GM12878 (cell line): ENCODE measurements around the gene APOL4.

Experiments
- ATF7 ChIP-seq: fragments of 450-650 bp; IDR thresholded peaks from 2 replicates; pipeline ENCODE4 v1.6.1; 2016; ENCODE audit warnings: low read depth, mild to moderate bottlenecking
- HDAC2 ChIP-seq: fragments of 200-600 bp; sonication (generic); IDR thresholded peaks from 2 replicates; pipeline ENCODE4 v1.6.1; 2017
- NR2F1 ChIP-seq: fragments of 450-650 bp; conservative IDR thresholded peaks from 2 replicates; pipeline ENCODE4 v1.6.1; 2017; ENCODE audit warnings: mild to moderate bottlenecking
- RAD51 ChIP-seq: fragments of 450-650 bp; IDR thresholded peaks from 2 replicates; pipeline ENCODE4 v1.6.1; 2016; ENCODE audit warnings: moderate library complexity, mild to moderate bottlenecking, inconsistent platforms
- SMC3 ChIP-seq: IDR thresholded peaks from 2 replicates; pipeline ENCODE4 v1.6.1; 2011; ENCODE audit warnings: low read length, improper control_type of control experiment, borderline replicate concordance
- SUZ12 ChIP-seq: fragments of 200-600 bp; sonication (generic); IDR thresholded peaks from one replicate; pipeline ENCODE4 v1.6.1; 2018; ENCODE audit warnings: antibody characterized with exemption, mild to moderate bottlenecking; ENCODE audit not compliant: unreplicated experiment
- TAF1 ChIP-seq: IDR thresholded peaks from 2 replicates; pipeline ENCODE4 v1.6.1; 2011; ENCODE audit warnings: mild to moderate bottlenecking, low read depth, low read length, borderline replicate concordance
- TCF3 ChIP-seq: IDR thresholded peaks from 2 replicates; pipeline ENCODE4 v1.6.1; 2012; ENCODE audit warnings: low read depth, mild to moderate bottlenecking, low read length, borderline replicate concordance; ENCODE audit not compliant: insufficient read depth
- TF ChIP-seq, protein P1 (sequence below), 3 experiments: IDR thresholded peaks in 2 of 3; conservative IDR thresholded peaks in 1 of 3; 2 replicates each; pipeline ENCODE4 v1.5.1; 2011; ENCODE audit warnings: low read depth in 3 of 3, low read length in 3 of 3, mild to moderate bottlenecking in 3 of 3, control low read depth in 2 of 3, moderate library complexity in 2 of 3, inconsistent platforms in 1 of 3, mixed read lengths in 1 of 3; ENCODE audit not compliant: control insufficient read depth in 2 of 3, insufficient read depth in 1 of 3; ENCODE audit errors: extremely low read depth in 1 of 3
- TF ChIP-seq, protein P2 (sequence below): IDR thresholded peaks from 2 replicates; pipeline ENCODE4 v1.6.1; 2011; ENCODE audit warnings: low read depth, mild to moderate bottlenecking, low read length, moderate library complexity, borderline replicate concordance; ENCODE audit errors: extremely low read depth

DNA sequence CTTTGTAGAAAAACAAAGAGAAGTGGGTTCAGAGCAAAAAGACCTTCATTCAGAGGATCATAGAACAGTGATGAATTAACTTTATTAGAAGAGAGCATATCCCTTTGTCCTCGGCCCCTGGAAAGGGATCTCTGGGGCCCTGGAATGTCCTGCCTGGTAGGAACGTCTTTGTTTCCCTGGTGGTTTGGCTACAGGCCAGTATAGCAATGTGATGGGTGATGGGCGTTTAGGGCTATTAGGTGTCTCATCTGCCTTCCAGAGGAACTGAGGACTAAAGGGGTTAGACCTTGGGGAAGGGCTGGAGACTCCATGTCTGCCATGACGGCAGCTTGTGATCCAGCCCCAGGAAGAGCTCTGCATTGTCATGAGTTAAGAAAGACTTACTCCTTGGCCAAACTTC, 9.1 kb downstream of the APOL4 start:
- TF ChIP-seq HDAC2: no peak
- no peak for TF ChIP-seq TCF3
- TF ChIP-seq TAF1: no peak
- TF ChIP-seq SUZ12: no peak
- TF ChIP-seq ATF7: no peak
- TF ChIP-seq NR2F1: no peak
- TF ChIP-seq, protein P1, sequence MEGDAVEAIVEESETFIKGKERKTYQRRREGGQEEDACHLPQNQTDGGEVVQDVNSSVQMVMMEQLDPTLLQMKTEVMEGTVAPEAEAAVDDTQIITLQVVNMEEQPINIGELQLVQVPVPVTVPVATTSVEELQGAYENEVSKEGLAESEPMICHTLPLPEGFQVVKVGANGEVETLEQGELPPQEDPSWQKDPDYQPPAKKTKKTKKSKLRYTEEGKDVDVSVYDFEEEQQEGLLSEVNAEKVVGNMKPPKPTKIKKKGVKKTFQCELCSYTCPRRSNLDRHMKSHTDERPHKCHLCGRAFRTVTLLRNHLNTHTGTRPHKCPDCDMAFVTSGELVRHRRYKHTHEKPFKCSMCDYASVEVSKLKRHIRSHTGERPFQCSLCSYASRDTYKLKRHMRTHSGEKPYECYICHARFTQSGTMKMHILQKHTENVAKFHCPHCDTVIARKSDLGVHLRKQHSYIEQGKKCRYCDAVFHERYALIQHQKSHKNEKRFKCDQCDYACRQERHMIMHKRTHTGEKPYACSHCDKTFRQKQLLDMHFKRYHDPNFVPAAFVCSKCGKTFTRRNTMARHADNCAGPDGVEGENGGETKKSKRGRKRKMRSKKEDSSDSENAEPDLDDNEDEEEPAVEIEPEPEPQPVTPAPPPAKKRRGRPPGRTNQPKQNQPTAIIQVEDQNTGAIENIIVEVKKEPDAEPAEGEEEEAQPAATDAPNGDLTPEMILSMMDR (IDR thresholded peaks at IDR 0.05 in 2 of 3, conservative IDR thresholded peaks at IDR 0.05 in 1 of 3; ENCODE audit: control insufficient read depth in 2 of 3, extremely low read depth in 1 of 3, insufficient read depth in 1 of 3, low read depth in 3 of 3, low read length in 3 of 3): no peak
- no peak for TF ChIP-seq SMC3
- TF ChIP-seq RAD51: no peak
- TF ChIP-seq, protein P2, sequence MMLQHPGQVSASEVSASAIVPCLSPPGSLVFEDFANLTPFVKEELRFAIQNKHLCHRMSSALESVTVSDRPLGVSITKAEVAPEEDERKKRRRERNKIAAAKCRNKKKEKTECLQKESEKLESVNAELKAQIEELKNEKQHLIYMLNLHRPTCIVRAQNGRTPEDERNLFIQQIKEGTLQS: no peak
